Body of pancreas (tissue), 4 donors: Measurements from ENCODE around the gene NCS1.

Source experiments
- POLR2A ChIP-seq, 3 donors: fragments of 450-650 bp; IDR thresholded peaks; one replicate each; pipeline ENCODE4 v1.6.1; 2016; ENCODE audit warnings: antibody characterized with exemption in 3 of 3, mild to moderate bottlenecking in 2 of 3
- TF ChIP-seq, protein P1 (sequence below), 7 experiments: fragments of 450-650 bp in 4 of 7; fragments of 200-600 bp in 3 of 7; sonication (generic) in 3 of 7; IDR thresholded peaks; one replicate each; pipeline ENCODE4 v1.5.1; 2016 to 2019; ENCODE audit warnings: antibody characterized with exemption in 7 of 7

- TF ChIP-seq, protein P1, sequence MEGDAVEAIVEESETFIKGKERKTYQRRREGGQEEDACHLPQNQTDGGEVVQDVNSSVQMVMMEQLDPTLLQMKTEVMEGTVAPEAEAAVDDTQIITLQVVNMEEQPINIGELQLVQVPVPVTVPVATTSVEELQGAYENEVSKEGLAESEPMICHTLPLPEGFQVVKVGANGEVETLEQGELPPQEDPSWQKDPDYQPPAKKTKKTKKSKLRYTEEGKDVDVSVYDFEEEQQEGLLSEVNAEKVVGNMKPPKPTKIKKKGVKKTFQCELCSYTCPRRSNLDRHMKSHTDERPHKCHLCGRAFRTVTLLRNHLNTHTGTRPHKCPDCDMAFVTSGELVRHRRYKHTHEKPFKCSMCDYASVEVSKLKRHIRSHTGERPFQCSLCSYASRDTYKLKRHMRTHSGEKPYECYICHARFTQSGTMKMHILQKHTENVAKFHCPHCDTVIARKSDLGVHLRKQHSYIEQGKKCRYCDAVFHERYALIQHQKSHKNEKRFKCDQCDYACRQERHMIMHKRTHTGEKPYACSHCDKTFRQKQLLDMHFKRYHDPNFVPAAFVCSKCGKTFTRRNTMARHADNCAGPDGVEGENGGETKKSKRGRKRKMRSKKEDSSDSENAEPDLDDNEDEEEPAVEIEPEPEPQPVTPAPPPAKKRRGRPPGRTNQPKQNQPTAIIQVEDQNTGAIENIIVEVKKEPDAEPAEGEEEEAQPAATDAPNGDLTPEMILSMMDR (IDR thresholded peaks at IDR 0.05) = no peak
- TF ChIP-seq POLR2A (IDR thresholded peaks at IDR 0.05) = no peak
Observed at GRCh38 chr9:130220352-130220751, 48.1 kb downstream of the NCS1 start.
